ENCODE results near the gene MRPL53.
"Not testable (repeated sequence)": the region's sequence is repeated elsewhere in the genome, so short reads cannot be mapped to it uniquely, and the experiment has no call there.

MRPL53 gene

DNA sequence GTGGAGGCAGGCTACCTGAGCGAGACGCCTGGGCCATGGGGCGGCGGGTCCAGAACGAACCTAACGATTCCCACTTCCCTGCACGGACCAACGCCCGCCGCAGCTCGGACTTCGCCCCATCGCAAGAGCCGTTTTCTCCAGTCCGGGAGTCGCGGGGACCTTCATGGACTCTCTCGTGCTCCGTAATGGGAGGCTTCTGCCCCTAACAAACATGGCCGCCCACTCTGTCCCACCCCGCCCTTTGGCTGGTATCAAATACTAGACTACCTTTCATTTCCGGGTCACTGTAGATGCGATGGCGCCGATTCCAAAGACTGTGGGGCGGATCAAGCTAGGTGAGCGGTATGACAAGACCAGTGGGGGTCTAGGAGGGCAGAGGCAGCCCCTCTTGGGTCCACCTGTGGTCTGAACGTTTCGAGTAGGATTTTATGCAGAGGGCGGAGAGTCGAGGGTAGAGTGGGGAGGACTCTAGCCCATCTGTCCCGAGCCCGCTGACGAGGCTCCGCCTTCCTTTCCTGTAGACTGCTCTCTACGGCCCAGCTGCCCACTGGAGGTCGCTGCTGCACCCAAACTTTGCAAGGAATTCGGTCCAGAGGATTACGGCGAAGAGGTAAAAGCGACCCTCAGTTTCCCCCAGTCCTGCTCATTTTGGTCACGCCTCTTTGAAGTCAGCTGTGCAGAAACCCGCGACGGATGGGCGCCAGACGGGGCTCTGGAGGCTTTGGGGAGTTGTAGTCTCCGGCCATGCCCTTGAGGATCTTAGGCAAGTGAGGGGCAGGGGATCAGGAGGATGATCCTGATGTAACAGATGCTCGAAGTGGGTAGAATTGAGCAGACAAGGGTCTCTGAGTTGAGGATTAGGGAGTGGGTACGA lies 10.6 kb upstream of the MRPL53 start, which contains the start of the genes CCDC142 and TTC31:
TSS of gene CCDC142 (minus strand) at position 198 of the 874 bp plus-strand sequence. CDS start at position 37, 161 bp downstream.
TSS of gene TTC31 (plus strand) at position 281 of the 874 bp plus-strand sequence. CDS start at position 296, 15 bp downstream.
- peak; percentile 99 for DNase-seq

DNA sequence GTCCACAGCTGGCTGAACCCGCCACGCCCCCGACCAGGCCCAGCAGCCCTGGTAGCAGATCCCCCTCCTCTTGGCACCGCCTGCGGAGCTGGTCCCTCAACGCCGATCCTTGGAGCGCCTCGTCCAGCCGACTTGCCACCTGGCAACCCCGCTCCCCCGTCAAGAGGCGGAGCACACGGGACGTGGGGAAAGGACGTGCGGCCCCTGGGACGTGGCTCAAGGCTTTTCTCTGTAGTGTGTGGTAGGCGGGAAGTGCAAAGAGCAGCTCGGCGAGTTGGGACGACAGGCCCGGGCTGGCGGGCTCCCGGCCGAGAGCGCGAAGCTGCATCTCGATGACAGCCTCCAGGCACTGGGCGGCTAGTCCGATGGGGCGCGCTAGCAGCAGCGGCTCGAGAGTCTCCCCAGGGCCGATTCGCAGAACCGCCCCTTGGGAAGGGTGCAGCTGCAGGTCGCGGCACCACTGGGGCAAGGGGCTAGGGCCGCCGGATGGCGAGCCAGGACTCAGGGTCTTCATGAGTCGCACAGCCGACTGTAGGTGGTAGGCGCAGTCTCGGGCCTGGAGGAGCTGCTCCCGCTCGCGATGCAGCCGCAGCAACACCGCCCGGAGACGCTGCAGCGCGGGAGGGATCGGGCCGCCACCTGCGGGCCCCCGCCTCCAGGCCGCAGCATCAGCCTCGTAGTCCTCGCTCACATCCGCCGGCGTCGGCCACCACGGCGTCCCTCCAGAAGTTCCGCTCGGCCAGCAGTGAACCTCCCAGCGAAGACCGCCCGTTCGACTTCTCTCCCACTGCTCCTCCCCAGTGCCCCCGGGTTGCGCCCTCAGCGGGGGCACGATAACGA lies 9.7 kb upstream of the MRPL53 start:
- DNase-seq: peak; percentile 94

DNA sequence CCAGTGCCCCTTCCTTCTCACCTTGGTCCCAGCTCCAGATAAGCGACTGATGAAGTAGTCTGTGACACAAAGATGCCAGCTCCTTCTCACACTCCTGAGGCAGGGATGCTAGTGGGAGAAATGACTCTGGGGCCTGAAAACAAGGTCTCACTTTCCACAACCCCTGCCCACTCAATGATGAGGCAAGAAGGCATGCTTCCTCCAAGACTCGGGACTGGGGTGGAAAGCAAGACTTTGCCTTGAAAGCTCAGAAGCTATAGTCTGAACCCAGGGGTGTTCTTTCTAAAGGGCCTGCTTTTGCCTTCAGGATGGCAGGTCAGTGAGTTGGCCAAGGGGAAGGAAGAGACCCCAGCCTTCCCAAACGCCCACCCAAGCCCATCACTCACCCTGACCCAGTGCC lies 9.0 kb upstream of the MRPL53 start:
- no peak for DNase-seq

DNA sequence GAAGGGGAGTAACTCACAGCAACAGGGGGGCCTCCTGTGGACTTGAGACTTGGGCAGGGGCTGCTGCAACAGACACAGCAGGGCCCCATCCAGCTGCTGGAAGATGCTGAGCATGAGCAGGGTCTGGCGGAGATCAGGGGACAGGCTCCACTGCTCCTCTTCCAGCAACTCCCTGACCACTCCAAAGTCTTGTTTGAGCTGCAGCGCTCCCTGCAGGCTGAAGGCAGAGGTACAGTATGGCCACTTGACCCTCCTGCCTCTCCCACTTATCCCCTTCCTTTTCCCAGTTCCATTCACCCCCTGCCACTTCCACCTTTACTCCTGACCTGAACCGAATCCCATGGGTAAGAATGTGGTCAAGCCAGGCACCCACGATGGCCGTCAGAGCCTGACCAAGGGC lies 2.4 kb upstream of the MRPL53 start:
- no peak for DNase-seq

DNA sequence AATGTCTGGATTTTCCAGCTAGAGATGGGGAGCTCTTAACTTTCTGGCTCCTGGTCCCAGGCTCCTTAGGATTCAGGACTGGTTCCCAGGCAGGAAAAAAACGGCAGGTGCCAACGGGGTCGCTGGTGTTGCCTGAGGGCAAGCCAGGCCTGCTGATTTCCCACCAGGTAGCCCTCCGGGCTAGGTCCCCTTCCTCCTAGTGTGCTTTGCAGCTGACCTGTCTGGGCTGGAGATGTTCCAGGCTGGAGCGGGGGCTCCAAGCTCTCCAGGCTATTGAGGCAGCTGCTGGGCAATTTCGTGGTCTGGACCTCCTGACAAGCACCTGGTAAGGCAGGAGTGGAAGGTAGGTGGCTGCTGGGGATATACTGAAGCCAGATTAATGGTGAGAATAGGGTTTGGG lies 2.0 kb upstream of the MRPL53 start:
- DNase-seq: no peak

DNA sequence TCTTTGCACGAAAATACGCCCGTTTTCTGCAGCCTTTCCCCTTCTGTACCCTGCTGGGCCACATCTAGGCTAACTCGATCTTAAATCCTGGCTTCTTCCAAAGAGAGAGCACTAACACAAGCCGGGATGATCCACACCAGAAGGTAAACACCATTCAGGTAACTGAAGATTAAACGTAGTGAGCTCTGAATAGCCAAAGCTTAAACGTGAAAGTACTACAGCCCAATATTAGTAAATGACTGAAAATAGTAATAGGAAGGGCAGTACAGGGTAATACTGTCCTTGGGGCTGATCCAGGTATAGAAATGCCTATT lies 422 bp upstream of the MRPL53 start:
- no peak for DNase-seq

DNA sequence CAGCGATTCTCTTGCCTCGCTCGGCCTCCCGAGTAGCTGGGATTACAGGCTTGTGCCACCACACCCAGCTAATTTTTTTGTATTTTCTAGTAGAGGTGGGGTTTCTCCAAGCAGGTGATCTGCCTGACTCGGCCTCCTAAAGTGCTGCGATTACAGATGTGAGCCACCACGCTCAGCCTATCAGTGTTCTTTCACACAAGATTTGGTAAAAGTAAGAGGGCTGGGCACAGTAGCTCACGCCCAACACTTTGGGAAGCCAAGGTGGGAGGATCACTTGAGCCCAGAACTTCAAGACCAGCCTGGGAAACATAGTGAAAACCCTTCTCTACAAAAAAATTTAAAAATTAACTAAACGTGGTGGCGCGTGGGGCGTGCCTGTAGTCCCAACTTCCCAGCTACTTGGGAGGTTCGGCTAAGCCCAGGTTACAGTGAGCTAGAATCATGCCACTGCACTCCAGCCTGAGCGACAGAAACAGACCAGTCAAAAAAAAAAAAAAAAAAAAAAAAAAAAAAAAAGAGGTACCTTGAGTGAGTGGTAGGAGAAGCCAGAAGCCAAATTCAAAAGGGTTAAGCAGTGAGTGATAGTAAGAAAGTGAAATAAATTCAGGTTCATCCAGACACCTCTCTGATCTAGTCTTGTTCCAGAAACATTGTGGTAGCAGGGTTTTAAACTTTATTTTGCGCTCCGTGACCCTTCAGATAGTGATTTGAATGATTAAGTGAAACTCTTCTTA lies 981 bp downstream of the MRPL53 start:
- DNase-seq: no peak

DNA sequence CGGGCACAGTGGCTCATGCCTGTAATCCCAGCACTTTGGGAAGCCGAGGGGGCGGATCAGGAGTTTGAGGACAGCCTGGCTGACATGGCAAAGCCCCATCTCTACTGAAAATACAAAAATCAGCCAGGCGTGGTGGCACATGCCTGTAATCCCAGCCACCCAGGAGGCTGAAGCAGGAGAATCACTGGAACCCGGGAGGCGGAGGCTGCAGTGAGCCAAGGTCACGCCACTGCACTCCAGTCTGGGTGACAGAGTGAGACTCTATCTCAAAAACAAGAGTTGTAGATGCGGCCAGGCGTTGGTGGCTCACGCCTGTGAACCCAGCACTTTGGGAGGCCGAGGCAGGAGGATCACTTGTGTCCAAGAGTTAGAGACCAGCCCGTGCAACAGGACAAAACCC lies 1.7 kb downstream of the MRPL53 start:
- not testable (repeated sequence) for DNase-seq

DNA sequence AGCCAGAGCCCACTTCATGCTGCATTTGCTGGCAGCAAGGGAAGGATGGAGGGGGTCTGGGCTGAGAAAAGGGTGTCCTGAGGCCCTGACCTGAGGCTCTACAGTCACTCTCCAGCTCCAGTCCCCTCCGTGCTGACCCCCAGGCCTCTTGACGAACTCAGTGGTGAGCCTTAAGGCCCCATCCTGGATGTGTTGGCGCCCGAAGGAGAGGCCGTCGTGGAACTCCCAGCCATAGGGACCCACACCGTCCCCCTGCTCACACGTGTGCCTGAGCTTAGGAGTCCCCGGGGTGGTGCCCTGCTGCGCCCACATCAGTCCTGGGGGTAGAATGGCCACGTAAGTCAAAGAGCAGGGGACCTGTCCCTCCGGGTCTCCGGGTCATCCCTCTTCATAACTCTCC lies 8.1 kb downstream of the MRPL53 start:
- DNase-seq: no peak

DNA sequence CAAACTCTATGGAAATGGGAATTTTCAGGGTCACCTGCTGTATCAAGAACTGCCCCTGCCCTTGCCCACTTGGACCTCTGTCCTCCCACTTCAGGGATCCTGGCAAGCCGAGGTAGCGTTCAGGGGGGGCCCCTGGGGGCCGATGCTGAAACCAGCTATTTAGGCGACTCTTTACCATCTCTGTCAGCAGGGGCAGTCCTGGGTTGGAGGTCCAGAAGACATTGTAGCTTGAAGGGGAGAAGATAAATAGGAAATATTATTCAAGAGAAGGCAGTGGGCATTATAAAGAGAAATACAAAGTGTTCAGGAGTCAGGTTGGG lies 9.7 kb downstream of the MRPL53 start:
- no peak for DNase-seq

DNA sequence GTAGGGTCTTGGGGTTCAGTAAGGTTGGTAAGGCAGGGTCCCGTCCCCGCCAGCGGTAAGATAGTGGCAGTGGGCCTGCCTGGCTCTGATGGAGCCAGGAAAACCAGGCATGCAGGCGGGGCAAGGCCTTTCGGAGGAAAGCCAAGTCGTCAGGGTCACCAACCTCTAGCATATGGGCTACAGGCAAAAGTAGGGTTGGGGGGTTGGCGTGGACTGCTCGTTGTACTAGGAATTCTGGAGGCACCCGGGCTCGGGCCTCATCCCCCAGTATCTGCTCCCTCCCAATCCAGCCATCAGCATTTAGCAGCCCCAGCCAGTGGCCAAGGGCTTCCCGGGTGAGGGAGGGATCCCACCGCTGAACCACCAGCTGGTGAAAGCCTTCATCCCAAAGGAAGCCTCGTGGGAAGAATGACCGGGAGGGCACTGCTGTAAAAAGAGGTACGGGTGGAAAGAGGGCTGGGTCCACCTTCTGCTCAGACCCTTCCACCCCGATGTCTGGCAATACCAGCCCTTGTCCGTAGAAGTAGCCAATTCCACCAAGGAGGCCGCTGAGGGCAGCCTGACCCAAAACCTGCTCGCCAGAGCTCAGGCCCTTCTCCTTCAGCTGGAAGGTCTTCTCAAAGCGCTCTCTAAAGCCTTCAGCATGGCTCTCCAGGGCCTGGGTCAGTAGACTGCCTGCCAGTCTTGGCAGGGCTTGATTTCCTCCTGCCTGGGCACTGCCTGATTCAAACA lies 10.3 kb downstream of the MRPL53 start:
- no peak for DNase-seq

DNA sequence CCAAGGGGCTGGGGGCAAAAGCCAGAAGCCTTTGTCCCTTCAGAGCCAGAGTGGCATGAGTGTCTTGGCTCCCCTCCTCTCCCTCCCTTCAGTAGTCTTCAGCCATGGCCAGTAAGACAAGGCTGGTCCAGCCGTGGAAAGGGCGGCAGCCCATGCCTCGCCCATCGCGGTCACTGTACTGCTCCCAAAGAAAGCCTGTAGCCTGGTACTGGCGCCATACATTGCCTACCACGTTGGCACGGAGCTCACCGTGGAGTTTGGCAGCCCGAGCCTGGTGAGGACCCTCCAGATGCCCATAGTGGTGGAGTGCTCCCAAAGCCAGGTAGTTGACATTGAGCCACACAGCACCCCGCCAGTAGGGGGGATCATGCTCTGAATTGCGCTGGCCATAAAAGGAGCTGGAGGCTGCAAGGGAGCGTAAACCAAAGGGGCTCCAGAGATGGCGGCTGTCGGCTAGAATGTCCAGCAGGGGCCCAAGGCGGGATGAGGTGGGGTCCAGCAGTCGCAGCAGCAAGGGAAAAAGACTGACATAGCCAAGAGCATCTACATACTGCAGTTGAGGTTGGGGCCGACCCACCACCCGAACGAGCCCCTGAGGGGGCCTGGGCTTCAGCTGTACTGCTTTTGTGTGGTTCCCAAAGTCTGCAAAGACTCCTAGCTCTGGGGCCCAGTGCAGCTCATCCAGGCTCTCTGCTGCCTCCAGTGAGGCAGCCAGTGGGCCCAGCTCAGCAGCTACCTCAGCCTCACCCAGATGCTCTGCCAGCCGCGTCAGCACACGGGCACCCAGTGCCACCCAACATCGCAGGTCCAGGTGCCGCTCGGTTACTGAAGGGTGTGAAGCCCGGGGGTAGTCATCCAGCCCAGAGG lies 11.1 kb downstream of the MRPL53 start:
- no peak for DNase-seq

DNA sequence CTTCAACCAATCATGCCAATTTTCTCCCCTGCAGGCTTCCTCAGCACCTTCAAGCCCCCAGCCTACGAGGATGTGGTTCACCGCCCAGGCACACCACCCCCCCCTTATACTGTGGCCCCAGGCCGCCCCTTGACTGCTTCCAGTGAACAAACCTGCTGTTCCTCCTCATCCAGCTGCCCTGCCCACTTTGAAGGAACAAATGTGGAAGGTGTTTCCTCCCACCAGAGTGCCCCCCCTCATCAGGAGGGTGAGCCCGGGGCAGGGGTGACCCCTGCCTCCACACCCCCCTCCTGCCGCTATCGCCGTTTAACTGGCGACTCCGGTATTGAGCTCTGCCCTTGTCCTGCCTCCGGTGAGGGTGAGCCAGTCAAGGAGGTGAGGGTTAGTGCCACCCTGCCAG lies 12.3 kb downstream of the MRPL53 start:
- not testable (repeated sequence) for DNase-seq

DNA sequence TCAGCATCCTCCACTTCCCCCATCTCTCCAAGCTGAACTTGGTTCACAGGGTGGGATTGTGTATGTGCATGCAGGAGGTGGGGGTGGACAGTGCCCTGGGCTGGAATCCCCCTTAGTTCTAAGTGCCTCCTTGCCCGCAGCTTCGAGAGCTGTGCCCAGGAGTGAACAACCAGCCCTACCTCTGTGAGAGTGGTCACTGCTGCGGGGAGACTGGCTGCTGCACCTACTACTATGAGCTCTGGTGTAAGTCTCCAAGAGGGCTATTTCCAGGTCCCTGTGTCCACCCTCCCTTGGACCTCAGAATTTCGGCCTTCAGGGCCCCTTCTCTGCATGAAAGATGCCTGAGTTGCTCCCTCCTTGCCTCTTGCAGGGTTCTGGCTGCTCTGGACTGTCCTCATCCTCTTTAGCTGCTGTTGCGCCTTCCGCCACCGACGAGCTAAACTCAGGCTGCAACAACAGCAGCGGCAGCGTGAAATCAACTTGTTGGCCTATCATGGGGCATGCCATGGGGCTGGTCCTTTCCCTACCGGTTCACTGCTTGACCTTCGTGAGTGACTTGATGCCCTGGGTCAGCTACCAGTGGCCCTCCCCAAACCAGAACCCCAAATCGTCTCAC lies 12.9 kb downstream of the MRPL53 start:
- not testable (repeated sequence) for DNase-seq

DNA sequence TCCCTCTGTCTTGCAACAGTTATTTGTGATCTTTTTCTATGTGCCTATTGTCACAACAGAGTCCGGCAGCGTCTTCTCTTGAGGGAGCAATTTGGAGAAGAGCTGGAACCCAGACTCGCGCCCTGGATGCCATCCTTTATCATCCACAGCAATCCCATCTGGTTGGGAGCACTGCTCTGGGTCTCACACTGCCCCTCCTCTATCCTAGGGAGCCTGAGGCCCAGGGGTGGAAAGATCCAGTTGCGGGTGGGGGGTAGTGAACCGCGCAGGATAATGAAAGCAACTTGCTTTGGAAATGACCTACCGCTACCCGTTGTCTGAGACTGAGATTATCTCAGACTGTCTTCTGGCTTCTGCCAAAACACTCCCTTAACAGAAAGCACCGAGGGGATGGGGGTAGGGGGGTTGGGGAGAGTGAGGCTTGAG lies 13.5 kb downstream of the MRPL53 start:
- no peak for DNase-seq

DNA sequence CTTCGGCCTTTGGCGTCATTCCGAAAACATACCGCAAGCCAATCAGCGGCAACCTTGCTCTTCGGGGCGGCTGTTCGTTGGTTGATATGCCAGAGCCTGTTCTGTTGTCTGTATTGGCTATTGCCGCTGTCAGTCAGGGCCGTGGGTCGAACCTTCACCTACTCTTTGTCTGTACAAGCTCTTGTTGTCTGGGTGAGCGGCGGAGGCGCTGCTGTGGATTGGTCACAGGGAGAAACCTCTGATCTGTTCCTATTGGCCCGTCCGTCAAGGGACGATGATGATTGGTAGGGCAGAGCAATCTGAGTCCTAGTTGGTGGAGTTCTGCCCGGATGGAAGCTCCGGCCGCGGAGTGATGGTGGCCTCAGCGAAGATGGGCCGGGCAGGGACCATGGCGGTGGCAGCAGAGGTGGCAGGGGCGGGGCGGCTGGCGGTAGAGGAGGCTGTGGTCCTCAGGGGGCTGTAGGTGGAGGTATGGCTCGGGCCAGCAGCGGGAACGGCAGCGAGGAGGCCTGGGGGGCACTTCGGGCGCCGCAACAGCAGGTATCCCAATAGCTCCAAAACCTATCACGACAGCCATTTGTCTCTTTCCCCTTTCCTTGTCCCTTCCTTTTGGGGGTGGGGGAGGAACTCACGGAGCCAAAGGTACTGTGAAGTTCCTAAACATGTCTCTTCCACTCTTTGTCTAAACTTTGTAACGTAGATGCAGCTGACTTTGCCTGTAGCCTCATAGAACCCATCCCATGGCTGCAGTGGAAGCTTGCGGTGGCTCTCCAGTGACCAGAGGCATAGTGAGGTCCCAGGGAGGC lies 14.1 kb downstream of the MRPL53 start, which contains the start of gene WBP1:
TSS of gene WBP1 (plus strand) at position 307 of the 806 bp plus-strand sequence. CDS start at position 472, 165 bp downstream.
- peak; percentile 70 for DNase-seq

DNA sequence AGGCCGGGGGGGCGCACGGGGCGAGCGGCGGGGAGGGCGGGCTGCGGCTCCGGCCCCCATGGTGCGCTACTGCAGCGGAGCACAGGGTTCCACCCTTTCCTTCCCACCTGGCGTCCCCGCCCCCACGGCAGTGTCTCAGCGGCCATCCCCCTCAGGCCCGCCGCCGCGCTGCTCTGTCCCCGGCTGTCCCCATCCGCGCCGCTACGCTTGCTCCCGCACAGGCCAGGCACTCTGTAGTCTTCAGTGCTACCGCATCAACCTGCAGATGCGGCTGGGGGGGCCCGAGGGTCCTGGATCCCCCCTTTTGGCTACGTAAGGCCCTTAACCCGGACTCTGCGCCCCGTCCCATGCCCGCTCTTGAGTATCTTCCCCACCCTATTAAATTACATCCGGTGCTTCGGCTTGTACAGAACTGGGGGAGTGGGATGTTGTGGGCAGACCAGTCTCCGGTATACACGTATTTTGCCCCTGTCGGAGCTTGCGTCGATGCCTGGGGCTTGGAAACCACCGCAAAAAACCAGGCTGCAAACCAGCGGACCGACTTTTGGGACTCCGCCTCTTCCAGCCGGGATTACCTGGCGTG lies 14.8 kb downstream of the MRPL53 start:
- DNase-seq: peak; percentile 95

DNA sequence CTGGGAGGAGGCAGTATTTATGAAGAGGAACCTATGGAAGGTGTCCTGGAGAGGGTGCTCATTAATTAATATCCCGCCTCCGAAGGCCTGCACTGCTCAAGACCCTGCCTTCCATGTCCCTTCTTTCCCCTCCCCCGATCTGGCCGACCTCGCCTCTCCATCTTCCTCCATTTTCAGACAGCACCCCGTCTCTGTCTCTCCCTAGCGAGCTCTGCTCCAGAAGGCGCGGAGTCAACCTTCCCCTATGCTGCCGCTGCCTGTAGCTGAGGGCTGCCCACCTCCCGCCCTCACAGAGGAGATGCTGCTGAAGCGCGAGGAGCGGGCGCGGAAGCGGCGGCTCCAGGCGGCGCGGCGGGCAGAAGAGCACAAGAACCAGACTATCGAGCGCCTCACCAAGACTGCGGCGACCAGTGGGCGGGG lies 15.3 kb downstream of the MRPL53 start:
- peak; percentile 71 for DNase-seq

Measured in right kidney (tissue), 1 donor.